Peyer's patch (tissue), 4 donors: Measurements from ENCODE around the gene CD83. TPM values are rescaled to one million over a fixed set of nuclear protein-coding genes. Genes with fewer than 3 reads are reported as not detected.

ENCODE experiments used
- DNase-seq, 3 donors: peaks; one replicate each; pipeline ENCODE4 v3.0.0-alpha.2; 2017 to 2019
- H3K27ac ChIP-seq, 4 donors: fragments of 200-600 bp; sonication (generic); one replicate each; pipeline ENCODE4 v1.5.1; 2016 to 2019
- H3K27me3 ChIP-seq, 2 donors: fragments of 200-600 bp; sonication (generic); one replicate each; pipeline ENCODE4 v1.5.1; 2019
- H3K36me3 ChIP-seq, 3 donors: fragments of 200-600 bp; sonication (generic); one replicate each; pipeline ENCODE4 v1.5.1; 2016 to 2019
- H3K4me1 ChIP-seq, 4 donors: fragments of 200-600 bp; sonication (generic); one replicate each; pipeline ENCODE4 v1.5.1; 2016 to 2019
- H3K4me3 ChIP-seq, 4 donors: fragments of 200-600 bp; sonication (generic); 1 replicate in 3 of 4; 2 replicates in 1 of 4; pipeline ENCODE4 v1.5.1; 2016 to 2019; ENCODE audit warnings: mild to moderate bottlenecking in 1 of 4
- H3K9me3 ChIP-seq, 4 donors: fragments of 200-600 bp; sonication (generic); one replicate each; pipeline ENCODE4 v1.5.1; 2016 to 2019; ENCODE audit warnings: mild to moderate bottlenecking in 1 of 4
- CTCF ChIP-seq, 6 experiments: fragments of 450-650 bp in 4 of 6; fragments of 200-600 bp in 2 of 6; sonication (generic) in 1 of 6; IDR thresholded peaks; one replicate each; pipeline ENCODE4 v1.5.1; 2017 to 2019; ENCODE audit warnings: antibody characterized with exemption in 6 of 6, mild to moderate bottlenecking in 3 of 6, moderate library complexity in 1 of 6
- POLR2A ChIP-seq, 2 donors: fragments of 450-650 bp; IDR thresholded peaks; one replicate each; pipeline ENCODE4 v1.5.1; 2017; ENCODE audit warnings: antibody characterized with exemption in 2 of 2, mild to moderate bottlenecking in 2 of 2, moderate library complexity in 2 of 2
- total RNA-seq, 4 donors: library from RNA; depleted of rRNA; stranded (reverse); fragments of >200 nt; gene quantifications; one replicate each; pipeline ENCODE4 v1.1.0, GENCODE V29; 2016

The CD83 gene
- total RNA-seq, 4 donors from 2014 or later, result 0.53 to 15.7 (median 1.4) TPM

GRCh38 chr6:14092838-14093789, 24.5 kb upstream of the CD83 start:
- DNase-seq, result no peak

GRCh38 chr6:14094721-14095120, 22.9 kb upstream of the CD83 start:
- DNase-seq, result no peak
- TF ChIP-seq POLR2A (IDR thresholded peaks at IDR 0.05) (no peak), CTCF (IDR thresholded peaks at IDR 0.05) (no peak)

More at GRCh38 chr6:14092838-14093789, 24.5 kb upstream of the CD83 start:
- Histone ChIP-seq H3K4me1 (peaks cover 0 to 14% (median 3%) of the 10 kb centered on the region in 4 donors), H3K27me3 (no peaks in the 10 kb centered on the region), H3K36me3 (no peaks in the 10 kb centered on the region), H3K27ac (peak overlapping the region in 2 of 4 donors; percentile 39 to 72), H3K9me3 (no peaks in the 10 kb centered on the region), H3K4me3 (no peak overlapping the region)
- TF ChIP-seq CTCF (IDR thresholded peaks at IDR 0.05) (no peak), POLR2A (IDR thresholded peaks at IDR 0.05) (no peak)

GRCh38 chr6:14095437-14095836, 22.1 kb upstream of the CD83 start:
- no peak for TF ChIP-seq CTCF (IDR thresholded peaks at IDR 0.05)
- no peak for TF ChIP-seq POLR2A (IDR thresholded peaks at IDR 0.05)
- Histone ChIP-seq H3K4me1 (peaks cover 0 to 8% (median 3%) of the 10 kb centered on the region in 4 donors), H3K4me3 (no peak overlapping the region), H3K9me3 (no peaks in the 10 kb centered on the region), H3K36me3 (no peaks in the 10 kb centered on the region), H3K27me3 (no peaks in the 10 kb centered on the region), H3K27ac (peak overlapping the region in 2 of 4 donors; percentile 52 to 72)
- peak in 2 of 3 donors; percentile 74 to 82 for DNase-seq

More at GRCh38 chr6:14094721-14095120, 22.9 kb upstream of the CD83 start:
- H3K36me3 ChIP-seq, result no peaks in the 10 kb centered on the region
- no peak overlapping the region for H3K4me3 ChIP-seq
- H3K9me3 ChIP-seq, result no peaks in the 10 kb centered on the region
- H3K27me3 ChIP-seq, result no peaks in the 10 kb centered on the region
- peak overlapping the region in 2 of 4 donors; percentile 52 to 72 for H3K27ac ChIP-seq
- peaks cover 0 to 8% (median 3%) of the 10 kb centered on the region in 4 donors for H3K4me1 ChIP-seq

- no peaks in the 10 kb centered on the region for H3K36me3 ChIP-seq
- TF ChIP-seq CTCF (IDR thresholded peaks at IDR 0.05), result no peak
- no peak for TF ChIP-seq POLR2A (IDR thresholded peaks at IDR 0.05)
- no peak for DNase-seq
Observed at GRCh38 chr6:14100138-14100537, 17.4 kb upstream of the CD83 start.

GRCh38 chr6:14100966-14101365, 16.6 kb upstream of the CD83 start:
- Histone ChIP-seq H3K27me3 (no peaks in the 10 kb centered on the region), H3K9me3 (no peaks in the 10 kb centered on the region), H3K4me1 (peaks cover 0 to under 1% (median 0%) of the 10 kb centered on the region in 4 donors), H3K36me3 (no peaks in the 10 kb centered on the region), H3K4me3 (no peak overlapping the region), H3K27ac (no peak overlapping the region)
- no peak for DNase-seq
- TF ChIP-seq CTCF (IDR thresholded peaks at IDR 0.05), result no peak
- no peak for TF ChIP-seq POLR2A (IDR thresholded peaks at IDR 0.05)

More at GRCh38 chr6:14100138-14100537, 17.4 kb upstream of the CD83 start:
- H3K27ac ChIP-seq, result no peak overlapping the region
- H3K9me3 ChIP-seq, result no peaks in the 10 kb centered on the region
- H3K27me3 ChIP-seq, result no peaks in the 10 kb centered on the region
- peaks cover 0 to 7% (median 0%) of the 10 kb centered on the region in 4 donors for H3K4me1 ChIP-seq
- H3K4me3 ChIP-seq, result no peak overlapping the region
